Right renal pelvis (tissue), 4 donors: ENCODE data around the gene PADI3. TPM values are rescaled to one million over a fixed set of nuclear protein-coding genes. Genes with fewer than 3 reads are reported as not detected.
"Not testable (repeated sequence)": the region's sequence is repeated elsewhere in the genome, so short reads cannot be mapped to it uniquely, and the experiment has no call there.

ENCODE experiments used
- DNase-seq, 4 donors: peaks; one replicate each; pipeline ENCODE4 v3.0.0-alpha.2; 2013; ENCODE audit warnings: low read depth in 4 of 4, low spot score in 3 of 4, missing footprints in 1 of 4
- polyA plus RNA-seq, 4 donors: library from polyadenylated mRNA; unstranded; fragments of 120-200 nt; gene quantifications; one replicate each; pipeline ENCODE4 v1.2.1, GENCODE V29; 2013; ENCODE audit not compliant: insufficient read length in 4 of 4

The PADI3 gene
- polyA plus RNA-seq, 4 donors, result 0.10 to 0.22 (median 0.14) TPM; not detected in 1

DNA sequence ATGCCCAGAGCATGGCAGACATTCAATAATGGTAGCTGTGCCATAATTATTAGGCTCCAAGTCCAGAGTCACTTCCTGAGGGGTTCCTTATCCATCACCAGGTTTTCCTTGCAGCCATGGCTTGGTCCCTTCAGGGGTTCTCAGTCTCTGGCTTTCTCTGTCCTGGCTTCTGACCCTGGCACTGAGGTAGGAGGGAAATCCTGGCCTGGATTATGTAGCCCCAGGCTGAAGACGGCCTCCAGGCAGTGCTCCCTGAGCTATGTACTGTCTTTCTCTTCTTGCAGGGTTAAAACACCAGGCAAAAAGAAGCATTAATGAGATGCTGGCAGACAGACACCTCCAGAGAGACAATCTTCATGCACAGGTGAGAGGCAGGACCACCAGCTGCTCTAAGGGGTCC is 9.5 kb upstream of the PADI3 start:
- DNase-seq, result peak in 3 of 4 donors; percentile 70 to 74 (median 71)

DNA sequence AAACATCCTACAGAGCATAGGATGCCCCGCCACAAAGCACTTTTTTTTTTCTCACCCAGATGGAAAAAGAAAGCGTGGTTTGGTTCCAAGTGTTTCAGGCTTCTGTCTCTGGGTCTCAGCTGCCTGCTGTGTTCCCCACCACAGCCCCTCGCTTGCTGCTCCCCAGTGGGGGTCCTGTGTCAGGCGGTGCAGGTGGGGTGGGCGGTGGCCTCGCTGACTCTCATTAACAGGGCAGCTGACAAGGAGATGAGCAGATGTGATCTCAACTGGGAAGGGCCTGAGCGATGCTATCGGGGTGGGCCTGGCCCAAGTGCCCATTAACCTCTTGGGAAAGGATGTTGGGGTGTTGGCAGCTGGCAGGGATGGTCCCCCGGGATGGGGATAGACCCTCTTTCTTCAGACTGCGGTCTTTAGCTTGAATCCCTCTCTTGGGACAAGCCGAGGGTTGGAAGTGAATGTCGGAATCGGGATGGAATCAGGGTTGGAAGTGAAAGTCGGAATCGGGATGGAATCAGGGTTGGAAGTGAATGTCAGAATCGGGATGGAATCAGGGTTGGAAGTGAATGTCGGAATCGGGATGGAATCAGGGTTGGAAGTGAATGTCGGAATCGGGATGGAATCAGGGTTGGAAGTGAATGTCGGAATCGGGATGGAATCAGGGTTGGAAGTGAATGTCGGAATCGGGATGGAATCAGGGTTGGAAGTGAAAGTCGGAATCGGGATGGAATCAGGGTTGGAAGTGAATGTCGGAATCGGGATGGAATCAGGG is 7.7 kb upstream of the PADI3 start:
- DNase-seq, result not testable (repeated sequence)

DNA sequence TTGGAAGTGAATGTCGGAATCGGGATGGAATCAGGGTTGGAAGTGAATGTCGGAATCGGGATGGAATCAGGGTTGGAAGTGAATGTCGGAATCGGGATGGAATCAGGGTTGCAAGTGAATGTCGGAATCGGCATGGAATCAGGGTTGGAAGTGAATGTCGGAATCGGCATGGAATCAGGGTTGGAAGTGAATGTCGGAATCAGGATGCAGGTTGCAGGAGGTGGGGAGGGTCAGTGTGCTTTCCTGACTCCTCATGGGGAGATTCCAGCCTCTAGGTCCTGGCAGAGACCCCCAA is 7.2 kb upstream of the PADI3 start:
- not testable (repeated sequence) for DNase-seq

DNA sequence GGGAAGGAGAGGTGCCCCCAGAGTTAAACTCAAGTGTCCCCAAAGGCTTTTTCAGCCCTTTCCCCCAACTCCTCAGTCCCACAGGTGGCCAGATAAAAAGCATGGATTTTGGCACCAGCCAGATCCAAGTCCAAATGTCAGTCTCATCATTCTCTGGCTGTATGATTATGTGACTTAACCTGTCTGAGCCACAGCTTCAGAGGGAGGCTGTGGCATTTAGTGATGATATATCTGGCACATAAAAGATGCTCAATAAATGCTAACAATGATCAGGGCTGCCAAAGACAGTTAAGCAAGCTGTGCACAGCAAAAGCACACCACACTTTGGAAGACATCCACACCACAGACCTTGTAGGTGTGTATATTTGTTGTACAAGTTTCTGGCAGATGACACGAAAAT is 5.6 kb upstream of the PADI3 start:
- no peak for DNase-seq

DNA sequence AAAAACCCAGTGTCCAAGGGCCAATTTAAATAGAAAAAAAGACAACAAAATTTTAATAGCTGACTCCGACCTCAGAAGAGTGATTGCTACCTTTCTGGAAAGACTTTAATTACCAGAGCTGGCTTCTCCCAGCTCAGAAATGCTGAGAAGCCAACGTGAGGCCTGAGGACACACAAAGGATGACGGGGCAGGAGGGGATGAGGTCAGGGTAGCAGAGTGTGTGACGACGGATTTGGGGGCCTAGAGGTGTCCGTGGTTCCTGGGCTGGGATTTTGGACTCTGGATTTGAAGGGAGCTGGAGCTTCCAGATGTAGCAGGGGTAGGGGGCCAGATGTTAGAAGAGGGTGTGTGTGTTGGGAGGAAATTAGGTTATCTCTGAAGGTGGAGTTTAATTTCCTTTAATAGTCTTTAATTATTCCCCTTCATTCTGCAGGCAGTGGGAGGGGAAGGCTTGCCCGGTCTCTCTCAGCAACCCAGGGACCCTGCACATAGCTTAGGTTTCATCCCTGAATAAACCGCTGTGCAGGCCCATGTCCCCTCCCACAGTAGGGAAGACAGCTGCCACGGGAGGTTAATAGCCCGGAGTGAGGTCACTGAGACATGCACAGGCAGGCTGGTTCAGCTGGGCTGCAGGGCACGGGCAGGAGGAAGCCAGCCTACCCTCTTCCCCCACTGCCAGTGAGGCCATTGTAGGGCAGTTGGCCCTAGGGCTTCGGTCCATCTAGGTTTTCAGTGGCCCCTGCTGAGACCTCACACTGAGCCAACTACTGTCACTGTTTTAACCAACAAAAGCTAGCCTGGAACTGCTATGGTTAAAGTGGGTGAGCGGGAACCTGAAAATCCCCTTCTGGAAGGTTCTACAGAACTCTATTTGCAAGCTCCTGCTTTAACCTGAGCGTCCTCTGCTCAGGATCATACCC is 3.8 kb upstream of the PADI3 start:
- peak in 2 of 4 donors; percentile 36 to 53 for DNase-seq

DNA sequence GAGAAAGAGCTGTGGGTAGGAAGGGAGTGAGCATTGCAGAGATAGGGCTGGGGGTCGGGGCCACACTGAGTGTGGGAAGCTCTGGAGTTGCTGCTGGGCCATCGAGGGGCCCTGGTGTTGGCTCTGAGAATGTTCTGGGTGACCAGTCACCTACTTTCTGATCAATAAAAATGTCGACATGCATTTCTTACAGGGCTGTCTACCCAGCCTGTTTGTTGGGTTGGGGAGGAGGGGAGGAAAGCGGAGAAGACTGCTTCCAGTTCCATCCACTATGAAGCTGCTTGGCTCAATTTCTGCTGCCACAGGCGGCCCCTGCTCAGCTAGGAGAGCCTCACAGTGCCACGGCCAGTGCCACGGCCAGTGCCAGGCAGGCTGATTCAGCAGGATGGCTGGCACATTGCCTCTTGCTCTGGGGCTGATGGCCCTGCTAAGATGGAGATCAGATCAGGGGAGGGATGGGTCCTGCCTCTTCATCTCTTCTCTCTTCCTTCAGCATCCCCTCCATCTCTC is 3.0 kb upstream of the PADI3 start:
- DNase-seq, result no peak

DNA sequence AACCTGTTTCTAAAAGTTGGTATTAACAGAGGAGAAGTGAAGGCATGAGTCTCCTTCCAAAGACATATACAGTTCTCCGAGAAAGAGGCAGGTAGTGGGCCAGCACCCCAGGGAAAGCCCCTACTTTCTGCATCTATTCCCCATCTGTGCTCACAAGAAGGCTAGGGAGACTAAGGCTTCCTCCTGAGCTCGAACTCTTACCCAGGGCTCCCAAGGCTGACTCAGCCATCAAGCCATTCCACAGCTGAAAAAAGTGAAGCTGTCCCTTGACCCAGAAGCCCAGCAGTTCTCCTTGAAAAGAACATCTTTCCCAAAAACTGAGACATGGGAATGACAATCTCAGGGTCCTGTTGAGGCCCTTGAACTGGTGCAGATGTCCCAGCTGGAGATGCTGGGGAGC is 1.9 kb upstream of the PADI3 start:
- no peak for DNase-seq

DNA sequence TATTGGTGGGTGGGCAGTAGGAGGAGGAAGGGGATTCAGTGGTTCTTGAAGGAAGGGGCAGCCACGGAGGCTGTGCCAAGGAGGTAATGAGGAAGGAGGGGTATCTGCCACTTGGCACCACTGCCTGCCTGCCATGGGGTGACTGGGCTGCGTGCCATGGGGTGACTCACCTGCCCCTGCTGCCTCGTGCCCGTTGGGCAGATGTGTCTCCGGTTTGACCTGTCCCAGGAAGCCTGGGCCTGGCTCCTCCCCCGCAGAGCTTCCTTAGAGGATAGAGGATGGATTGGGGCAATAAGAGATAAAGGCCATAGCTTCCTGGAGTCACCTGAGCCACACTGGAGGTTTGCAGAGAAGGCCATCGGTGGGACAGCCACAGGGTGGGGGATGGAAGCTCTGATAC is 1.7 kb downstream of the PADI3 start:
- DNase-seq, result no peak

DNA sequence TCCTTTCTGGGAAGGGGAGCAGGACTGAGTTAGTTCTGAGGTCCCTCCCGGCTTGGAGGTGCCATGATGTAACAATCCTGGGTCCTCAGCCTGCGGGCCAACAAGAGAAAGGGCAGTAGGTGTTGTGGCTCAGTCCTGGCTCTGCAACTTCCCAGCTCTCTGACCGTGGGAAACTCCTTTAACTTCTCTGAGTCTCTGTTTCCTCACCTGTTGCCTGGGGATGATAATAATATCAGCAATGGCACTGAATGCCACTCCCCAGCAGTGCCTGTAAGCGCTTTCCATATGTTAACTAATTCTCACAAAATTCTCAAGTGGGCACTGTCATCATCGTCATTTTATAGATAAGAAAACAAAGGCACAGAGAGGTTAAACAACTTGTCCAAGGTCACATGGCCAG is 2.3 kb downstream of the PADI3 start:
- DNase-seq, result no peak

DNA sequence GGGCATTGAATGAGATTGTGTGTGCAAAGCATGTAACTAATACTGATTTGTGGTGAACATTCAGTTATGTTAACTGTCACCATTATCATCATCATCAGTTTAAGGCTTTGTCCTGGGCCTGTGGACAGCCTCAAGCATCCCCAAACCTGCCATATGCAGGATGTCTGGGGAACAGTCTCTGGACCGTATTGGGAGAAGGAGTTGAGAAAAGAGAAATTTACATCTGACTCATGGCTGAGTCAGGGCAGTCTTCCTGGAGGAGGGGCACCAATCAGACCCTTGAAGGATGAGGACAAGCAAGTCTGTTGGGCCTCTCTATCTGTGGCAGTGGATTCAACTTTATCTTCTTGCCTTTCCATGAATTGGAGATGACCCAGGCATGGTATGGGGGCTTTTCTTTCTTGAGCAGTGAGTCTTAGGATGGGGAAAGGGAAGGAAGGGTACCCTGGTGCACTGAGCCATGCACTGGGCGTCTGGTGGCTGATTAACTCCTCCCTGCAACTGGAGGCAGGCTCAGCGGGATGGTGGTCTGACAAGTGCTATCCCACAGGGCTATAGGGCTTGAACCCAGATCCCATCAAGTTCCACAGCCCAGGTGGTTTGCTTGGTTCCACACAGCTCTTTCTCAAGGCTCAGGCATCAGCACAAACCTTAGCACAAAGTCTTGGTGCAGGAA is 2.9 kb downstream of the PADI3 start:
- no peak for DNase-seq

DNA sequence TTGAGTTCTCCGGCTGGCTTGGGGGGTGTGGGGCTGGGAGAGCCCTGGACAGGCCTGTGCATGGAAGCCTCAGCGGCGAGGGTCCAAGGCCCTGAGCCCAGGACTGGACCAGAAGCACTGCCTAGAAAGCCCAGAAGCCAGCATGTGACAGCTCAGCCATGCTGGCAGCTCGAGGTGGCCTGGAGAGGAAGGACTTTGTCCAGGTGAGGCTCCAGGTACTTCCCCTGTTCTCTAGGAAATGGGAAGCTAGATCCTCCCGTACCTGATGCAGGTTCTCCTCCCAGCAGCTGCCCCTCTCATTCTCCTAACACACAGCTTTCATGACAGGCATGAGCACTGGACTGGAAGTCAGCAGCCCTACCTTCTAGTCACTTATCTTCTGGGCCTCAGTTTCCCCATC is 6.4 kb downstream of the PADI3 start:
- no peak for DNase-seq

DNA sequence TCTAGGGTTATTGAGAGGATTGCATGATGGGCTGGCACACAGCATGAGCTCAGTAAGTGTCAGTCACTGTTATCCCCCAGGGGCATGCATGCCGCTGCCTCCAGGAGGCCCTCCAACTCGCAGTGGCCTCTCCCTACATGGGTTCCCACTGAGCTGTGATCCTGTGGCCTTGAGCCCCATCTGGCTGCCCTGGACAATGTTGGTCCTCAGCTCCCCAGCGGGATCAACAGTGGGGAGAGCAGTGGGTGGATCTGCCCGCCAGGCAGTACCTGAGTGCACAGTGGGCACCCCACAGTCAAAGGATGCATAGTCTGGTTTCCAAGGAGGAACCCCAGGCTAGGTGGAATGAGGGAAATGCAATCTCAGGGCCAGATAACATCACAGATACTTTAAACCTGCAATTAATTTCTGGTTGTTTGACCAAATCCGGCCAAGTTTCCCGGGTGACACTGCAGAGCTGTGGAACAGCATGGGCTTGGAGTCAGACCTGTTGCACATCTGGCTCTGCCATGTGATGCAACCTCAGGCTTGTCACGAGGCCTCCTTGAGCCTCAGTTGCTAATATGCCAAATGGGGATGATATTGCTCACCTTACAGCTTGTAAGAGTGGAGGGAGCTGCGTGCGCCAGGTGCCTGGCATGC is 9.3 kb downstream of the PADI3 start:
- DNase-seq, result no peak

DNA sequence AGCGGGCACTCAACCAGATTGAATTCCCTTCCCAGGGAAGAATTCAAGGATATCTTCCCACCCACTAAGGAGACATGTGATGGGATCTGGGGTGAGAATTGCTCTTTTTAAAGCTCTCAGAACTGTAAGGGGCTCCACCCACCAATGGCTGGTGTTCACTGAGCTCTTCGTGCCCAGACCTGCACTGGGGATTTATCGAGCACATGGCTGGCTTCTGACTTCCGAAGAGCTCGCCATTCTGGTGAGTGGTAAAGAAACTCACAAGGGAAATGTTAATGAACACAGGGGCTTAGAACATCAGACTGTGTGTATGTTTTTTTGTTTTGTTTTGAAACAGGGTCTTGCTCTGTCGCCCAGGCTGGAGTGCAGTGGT is 9.8 kb downstream of the PADI3 start:
- DNase-seq, result no peak

DNA sequence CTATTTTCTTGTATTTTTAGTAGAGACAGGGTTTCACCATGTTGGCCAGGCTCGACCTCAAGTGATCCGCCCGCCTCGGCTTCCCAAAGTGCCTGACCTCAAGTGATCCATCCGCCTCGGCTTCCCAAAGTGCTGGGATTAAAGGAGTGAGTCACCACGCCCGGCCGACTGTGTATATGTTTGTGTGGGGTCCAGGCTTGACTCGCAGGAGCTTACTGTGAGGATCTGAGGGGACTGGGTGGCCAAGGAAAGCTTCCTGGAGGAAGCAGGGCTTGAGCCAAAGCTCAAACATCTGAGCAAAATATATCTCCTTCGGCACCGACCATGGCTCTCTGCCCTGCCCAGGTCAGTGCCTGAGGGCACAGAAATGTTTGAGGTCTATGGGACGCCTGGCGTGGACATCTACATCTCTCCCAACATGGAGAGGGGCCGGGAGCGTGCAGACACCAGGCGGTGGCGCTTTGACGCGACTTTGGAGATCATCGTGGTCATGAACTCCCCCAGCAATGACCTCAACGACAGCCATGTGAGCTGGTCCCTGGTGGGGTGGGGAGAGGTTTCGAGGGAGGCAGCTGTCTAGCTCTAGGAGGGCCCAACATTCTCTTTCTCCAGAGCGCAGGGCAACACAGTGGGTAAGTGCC is 10.5 kb downstream of the PADI3 start:
- DNase-seq, result no peak

DNA sequence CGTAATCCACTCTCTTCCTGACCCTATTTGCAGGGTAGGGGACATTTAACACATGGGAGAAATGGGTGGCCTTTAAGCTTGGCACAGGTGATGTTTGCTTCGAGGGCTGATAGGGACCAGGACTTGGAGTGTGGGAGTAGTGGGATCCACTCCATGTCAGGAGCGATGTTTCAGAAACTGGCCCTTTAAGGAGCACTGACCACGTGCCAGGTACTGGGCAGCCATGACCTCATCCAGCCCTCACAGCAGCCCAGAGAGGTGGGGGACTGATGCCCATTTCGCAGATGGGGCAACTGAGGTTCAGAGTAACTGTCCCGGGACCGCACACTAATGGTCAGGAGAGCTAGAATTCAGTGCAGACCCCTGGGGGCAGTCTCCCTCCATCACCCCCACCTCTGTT is 11.4 kb downstream of the PADI3 start:
- DNase-seq, result no peak

DNA sequence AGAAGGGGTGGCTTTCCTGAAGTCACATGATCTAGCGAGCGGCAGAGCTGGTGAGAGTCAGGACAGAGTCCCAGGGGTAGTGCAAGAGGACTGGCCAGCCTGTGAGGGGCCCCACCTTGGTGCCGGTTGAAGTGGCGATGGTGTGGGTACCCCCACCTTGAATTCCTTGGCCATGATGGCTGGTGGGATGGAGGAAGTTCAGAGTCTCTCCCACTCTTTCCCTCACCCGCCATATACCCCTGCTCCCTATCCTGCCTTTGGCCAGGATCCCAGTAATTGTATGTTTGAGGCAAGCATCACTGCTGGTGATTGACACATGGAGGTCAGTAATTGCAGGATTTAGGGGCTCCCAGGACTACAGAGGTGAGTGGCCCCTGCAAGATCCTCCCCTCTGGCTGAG is 11.8 kb downstream of the PADI3 start:
- no peak for DNase-seq

DNA sequence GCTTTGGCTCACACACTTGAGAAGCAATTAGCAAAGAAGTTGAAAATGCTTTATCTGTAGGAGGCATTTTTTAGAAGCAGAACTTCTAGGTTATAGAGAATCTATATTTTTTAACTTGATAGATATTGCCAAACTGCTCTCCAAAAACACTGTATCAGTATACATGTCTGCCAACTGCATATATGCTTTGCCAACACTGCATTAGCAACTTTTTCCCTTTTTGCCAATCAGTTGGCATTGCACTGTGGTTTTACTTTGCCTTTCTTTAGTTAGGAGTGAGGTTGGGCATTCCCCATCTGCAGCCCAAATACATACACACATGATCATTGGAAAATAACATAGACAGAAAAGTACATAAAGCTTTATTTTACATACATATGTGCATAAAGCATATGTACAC is 15.0 kb downstream of the PADI3 start:
- no peak for DNase-seq

DNA sequence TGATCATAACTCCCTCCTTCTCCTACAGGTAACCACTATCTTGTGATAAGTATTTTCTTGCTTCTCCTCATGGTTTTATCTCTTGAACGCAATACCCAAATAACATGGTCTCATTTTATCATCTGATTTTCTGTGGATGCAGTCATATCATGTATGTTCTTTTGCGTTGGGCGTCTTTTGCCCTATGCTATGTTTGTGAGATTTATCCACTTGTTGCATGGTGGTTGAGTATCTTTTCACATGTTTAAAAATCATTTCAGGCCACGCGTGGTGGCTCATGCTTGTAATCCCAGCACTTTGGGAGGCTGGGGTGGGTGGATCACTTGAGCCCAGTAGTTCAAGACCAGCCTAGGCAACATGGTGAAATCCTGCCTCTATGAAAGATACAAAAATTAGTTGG is 15.6 kb downstream of the PADI3 start:
- no peak for DNase-seq

DNA sequence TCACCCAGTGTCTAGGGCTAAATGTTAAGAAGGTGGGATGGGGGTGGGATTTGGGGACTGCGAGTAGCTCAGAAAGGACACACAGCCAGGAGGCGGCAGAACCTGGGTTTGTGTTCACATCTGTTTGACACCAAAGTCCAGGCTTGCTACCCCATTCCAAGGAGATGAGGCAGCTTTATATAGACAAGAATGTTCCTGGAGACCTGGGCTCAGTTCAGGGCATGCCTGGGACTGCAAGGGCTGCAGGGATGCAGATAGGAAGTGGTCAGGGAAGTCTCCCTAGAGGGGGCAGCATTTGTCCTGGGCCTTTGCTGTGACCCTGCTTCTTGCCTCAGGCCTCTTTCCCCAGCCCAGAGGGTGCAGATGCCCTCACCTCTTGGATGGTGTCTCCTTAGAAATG is 16.3 kb downstream of the PADI3 start:
- DNase-seq, result no peak

DNA sequence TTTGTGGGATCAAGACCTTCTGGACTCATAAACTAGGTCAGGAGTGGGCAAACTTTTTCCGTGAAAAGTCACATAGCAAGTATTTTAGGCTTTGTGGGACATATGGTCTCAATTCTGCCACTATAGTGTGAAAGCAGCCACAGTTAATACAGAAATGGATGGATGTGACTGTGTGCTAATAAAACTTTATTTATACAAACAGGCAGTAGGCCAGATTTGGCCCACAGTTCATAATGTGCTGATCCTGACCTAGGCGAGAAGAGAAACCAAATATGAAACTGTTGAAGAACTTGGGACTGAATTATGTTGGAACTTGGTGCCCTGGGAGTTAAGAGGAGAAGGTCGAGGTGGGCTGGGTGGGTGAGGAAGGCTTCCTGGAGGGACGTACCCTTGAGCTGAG is 17.1 kb downstream of the PADI3 start:
- no peak for DNase-seq
